HG02852 (cell line): ENCODE results near the gene RDX.
A peak's percentile ranks its signal among the peaks of the same experiment; 100 is the strongest.
"Not testable (repeated sequence)": the region's sequence is repeated elsewhere in the genome, so short reads cannot be mapped to it uniquely, and the experiment has no call there.

Experiments used
- ATAC-seq: cut with Tn5 transposase; IDR thresholded peaks from one replicate; pipeline ENCODE4 v1.9.1; 2021; ENCODE audit warnings: mild to moderate bottlenecking, moderate library complexity; ENCODE audit not compliant: unreplicated experiment

The RDX gene

GRCh38 chr11:110207123-110207522, 89.3 kb downstream of the RDX start:
- ATAC-seq, result no peak

- ATAC-seq, result no peak
Measured at GRCh38 chr11:110200836-110201235, 95.6 kb downstream of the RDX start.

- no peak for ATAC-seq
Measured at GRCh38 chr11:110200241-110200640, 96.2 kb downstream of the RDX start.

GRCh38 chr11:110199184-110199981, 97.0 kb downstream of the RDX start:
- no peak for ATAC-seq

GRCh38 chr11:110198031-110198729, 98.2 kb downstream of the RDX start:
- ATAC-seq, result no peak

- no peak for ATAC-seq
Measured at GRCh38 chr11:110196884-110197420, 99.5 kb downstream of the RDX start.

- ATAC-seq, result no peak
Measured at GRCh38 chr11:110196241-110196754, 100.1 kb downstream of the RDX start.

GRCh38 chr11:110194211-110194766, 102.1 kb downstream of the RDX start:
- ATAC-seq, result not testable (repeated sequence)

- ATAC-seq, result peak; percentile 88
Measured at GRCh38 chr11:110192604-110193282, 103.7 kb downstream of the RDX start.

- no peak for ATAC-seq
Measured at GRCh38 chr11:110190885-110191284, 105.5 kb downstream of the RDX start.

- ATAC-seq, result no peak
Measured at GRCh38 chr11:110187731-110188130, 108.7 kb downstream of the RDX start.

- ATAC-seq, result no peak
Measured at GRCh38 chr11:110186867-110187266, 109.5 kb downstream of the RDX start.

- no peak for ATAC-seq
Measured at GRCh38 chr11:110186456-110186855, 110.0 kb downstream of the RDX start.

GRCh38 chr11:110185599-110185998, 110.8 kb downstream of the RDX start:
- no peak for ATAC-seq

- no peak for ATAC-seq
Measured at GRCh38 chr11:110185121-110185591, 111.3 kb downstream of the RDX start.

- no peak for ATAC-seq
Measured at GRCh38 chr11:110184456-110184855, 112.0 kb downstream of the RDX start.

- ATAC-seq, result no peak
Measured at GRCh38 chr11:110182886-110183285, 113.5 kb downstream of the RDX start.

GRCh38 chr11:110179064-110179463, 117.3 kb downstream of the RDX start:
- no peak for ATAC-seq

GRCh38 chr11:110177086-110177456, 119.3 kb downstream of the RDX start:
- ATAC-seq, result no peak

- no peak for ATAC-seq
Measured at GRCh38 chr11:110176366-110177085, 119.9 kb downstream of the RDX start.
